ENCODE results near the gene CEP72. TPM values are rescaled to one million over a fixed set of nuclear protein-coding genes. Genes with fewer than 3 reads are reported as not detected.

The CEP72 gene, protein sequence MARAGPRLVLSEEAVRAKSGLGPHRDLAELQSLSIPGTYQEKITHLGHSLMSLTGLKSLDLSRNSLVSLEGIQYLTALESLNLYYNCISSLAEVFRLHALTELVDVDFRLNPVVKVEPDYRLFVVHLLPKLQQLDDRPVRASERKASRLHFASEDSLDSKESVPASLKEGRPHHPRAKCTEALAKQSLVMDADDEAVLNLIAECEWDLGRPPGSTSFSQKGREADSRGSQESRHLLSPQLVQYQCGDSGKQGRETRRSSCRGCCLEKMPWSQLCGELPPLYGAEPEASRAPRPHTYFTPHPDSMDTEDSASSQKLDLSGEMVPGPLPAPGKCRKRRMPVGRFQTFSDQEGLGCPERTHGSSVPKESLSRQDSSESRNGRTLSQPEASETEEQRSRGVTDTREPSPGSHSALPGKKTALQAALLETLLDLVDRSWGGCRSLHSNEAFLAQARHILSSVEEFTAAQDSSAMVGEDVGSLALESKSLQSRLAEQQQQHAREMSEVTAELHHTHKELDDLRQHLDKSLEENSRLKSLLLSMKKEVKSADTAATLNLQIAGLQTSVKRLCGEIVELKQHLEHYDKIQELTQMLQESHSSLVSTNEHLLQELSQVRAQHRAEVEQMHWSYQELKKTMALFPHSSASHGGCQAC
- 27.2 and 29.4 TPM in 2 replicates for total RNA-seq
- long read RNA-seq, transcript CEP72-201 (12 exons, 2,434 nt), result major isoform, 24 of 30 reads
- long read RNA-seq, partial matches to known transcripts, result 4 of 30 reads
- long read RNA-seq, other reads (novel, unspliced or antisense), result 2 of 30 reads

DNA sequence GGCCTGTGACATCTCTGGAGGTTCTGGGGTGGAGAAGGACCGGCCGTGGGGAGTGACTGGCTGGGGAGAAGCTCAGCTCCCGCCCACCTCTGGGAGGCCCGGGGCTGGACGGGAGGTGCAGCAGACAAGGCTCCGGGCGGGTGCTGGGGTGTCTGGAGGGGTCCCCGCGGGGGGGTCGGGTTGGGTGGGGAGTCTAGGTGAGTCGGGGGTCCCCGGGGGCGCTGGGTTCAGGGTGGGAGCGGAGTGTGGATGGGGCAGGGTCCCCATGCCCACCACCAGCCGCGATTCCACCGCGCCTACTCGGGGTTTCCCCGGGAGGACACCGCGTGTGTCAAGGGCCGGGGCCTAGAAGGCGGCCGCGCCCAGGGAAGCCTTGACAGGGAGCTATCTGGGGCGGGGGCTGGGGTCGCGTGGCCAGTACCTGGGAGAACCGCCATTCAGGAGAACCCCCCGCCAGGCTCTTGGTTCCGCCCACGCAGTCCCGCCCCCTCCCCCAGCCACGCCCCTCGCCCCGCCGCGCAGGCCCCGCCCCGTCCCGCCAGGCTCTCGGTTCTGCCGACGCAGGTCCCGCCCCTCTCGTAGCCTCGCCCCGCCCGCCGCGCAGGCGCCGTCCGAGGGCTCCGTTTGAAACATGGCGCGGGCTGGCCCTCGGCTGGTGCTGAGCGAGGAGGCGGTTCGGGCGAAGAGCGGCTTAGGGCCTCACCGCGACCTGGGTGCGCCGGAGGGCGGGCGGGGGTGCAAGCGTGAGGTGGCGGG, at the start of gene CEP72:
Gene CEP72 (plus strand): TSS at position 610 of the 756 bp plus-strand sequence. CDS start 22 bp downstream, at position 632.
- Mint-ChIP-seq H3K36me3 (ENCODE audit: low read depth) (peaks cover 17% of the 10 kb centered on the region), H3K4me3 (peak within 1 kb of the TSS; percentile 89), H3K4me1 (peaks cover 31% of the 10 kb centered on the region), H3K27me3 (ENCODE audit: low read depth) (no peaks in the 10 kb centered on the region), H3K9me3 (no peaks in the 10 kb centered on the region), H3K27ac (ENCODE audit: unreplicated experiment) (peak within 1 kb of the TSS; percentile 46)
- DNase-seq (ENCODE audit: low read depth, low spot score), result peak; percentile 92
- TF ChIP-seq, protein P1, sequence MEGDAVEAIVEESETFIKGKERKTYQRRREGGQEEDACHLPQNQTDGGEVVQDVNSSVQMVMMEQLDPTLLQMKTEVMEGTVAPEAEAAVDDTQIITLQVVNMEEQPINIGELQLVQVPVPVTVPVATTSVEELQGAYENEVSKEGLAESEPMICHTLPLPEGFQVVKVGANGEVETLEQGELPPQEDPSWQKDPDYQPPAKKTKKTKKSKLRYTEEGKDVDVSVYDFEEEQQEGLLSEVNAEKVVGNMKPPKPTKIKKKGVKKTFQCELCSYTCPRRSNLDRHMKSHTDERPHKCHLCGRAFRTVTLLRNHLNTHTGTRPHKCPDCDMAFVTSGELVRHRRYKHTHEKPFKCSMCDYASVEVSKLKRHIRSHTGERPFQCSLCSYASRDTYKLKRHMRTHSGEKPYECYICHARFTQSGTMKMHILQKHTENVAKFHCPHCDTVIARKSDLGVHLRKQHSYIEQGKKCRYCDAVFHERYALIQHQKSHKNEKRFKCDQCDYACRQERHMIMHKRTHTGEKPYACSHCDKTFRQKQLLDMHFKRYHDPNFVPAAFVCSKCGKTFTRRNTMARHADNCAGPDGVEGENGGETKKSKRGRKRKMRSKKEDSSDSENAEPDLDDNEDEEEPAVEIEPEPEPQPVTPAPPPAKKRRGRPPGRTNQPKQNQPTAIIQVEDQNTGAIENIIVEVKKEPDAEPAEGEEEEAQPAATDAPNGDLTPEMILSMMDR (conservative IDR thresholded peaks at IDR 0.05), result no peak

DNA sequence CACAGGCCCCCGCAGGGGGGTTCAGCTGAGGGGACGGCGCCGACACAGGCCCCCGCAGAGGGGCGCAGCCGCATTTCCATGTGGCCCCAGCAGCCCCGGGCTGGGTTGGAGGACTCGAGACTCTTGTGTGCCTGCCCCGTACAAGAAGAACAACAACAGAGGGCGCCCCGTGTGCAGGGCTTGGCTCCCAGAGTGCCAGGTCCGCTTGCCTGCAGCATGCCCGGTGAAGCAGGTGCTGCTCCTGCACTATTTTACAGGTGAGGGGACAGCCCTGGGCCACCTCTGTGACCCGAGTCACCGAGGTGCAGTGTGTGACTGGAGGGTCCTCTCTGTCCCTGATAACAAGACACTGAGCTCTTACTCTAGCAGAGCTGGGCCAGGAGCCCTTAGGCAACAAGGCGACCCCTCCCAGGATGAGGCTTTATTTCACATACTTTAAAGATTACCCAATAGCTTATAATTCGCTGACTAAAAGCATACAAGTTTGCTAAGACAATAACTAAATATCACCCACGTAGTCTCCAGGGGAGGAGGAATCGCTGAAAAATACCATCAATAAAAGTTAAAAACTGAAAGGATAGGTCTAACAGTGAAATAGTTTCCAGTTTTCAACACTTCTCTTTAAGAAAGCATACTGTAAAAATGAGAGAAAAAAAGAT, 46.2 kb upstream of the CEP72 start:
- Mint-ChIP-seq H3K9me3 (no peaks in the 10 kb centered on the region), H3K4me1 (no peaks in the 10 kb centered on the region), H3K4me3 (no peak overlapping the region), H3K27me3 (ENCODE audit: low read depth) (peaks cover 26% of the 10 kb centered on the region), H3K27ac (ENCODE audit: unreplicated experiment) (no peak overlapping the region), H3K36me3 (ENCODE audit: low read depth) (no peaks in the 10 kb centered on the region)
- DNase-seq (ENCODE audit: low read depth, low spot score), result no peak
- TF ChIP-seq, protein P1 (conservative IDR thresholded peaks at IDR 0.05), result no peak

DNA sequence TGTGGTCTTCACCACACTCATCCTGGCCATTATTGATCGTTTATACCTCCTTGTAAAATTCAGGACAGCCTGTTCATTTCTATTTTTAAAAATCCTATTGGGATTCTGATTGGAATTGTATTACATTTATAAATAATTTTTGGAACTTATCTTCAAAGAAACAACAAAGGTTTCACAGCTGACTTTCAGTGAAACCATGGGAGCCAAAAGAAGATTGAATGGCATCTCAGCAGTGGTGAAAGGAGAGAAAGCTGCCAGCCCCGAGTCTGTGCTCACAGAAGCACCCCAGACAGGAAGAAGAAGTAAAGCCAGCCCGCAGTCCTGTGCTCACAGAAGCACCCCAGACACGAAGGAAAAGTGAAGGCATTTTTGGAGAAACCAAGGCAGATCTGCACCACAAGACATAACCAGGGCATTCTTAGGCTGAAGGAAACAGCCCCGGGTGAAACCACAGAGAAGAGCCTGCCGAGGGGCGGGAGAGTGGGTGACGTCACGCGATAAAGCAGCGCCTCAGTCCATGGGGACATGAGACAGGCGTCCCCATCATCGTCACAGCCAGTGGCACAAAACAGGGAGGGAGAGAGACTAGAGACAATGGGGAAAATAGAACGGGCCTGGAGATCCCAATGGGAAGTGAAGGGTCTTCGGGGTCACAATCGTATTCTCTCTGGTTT, 45.4 kb upstream of the CEP72 start:
- Mint-ChIP-seq H3K9me3 (no peaks in the 10 kb centered on the region), H3K36me3 (ENCODE audit: low read depth) (no peaks in the 10 kb centered on the region), H3K27me3 (ENCODE audit: low read depth) (peaks cover 24% of the 10 kb centered on the region), H3K27ac (ENCODE audit: unreplicated experiment) (no peak overlapping the region), H3K4me1 (no peaks in the 10 kb centered on the region), H3K4me3 (no peak overlapping the region)
- TF ChIP-seq, protein P1 (conservative IDR thresholded peaks at IDR 0.05), result no peak
- DNase-seq (ENCODE audit: low read depth, low spot score), result no peak

DNA sequence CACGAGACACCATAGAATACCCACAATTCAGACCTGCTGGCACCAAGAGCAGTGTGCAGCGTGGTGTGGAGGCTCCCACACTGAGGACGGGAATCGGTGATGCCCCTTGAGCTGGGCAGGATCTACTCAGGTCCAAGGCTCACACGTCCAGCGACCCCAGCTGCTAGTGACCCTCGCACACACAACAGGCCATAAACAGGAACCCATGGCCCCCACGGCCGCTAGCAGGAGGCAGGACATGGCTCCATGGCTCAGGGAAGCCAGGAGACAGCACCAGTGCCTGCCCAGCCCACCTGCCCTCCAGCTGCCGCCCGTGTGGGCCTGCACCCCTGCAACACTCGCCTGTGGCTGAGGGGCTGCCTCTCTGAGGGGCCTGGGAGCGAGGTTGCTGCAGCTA, 44.5 kb upstream of the CEP72 start:
- Mint-ChIP-seq H3K4me1 (no peaks in the 10 kb centered on the region), H3K4me3 (no peak overlapping the region), H3K36me3 (ENCODE audit: low read depth) (no peaks in the 10 kb centered on the region), H3K9me3 (no peaks in the 10 kb centered on the region), H3K27ac (ENCODE audit: unreplicated experiment) (no peak overlapping the region), H3K27me3 (ENCODE audit: low read depth) (peaks cover 27% of the 10 kb centered on the region)
- no peak for DNase-seq (ENCODE audit: low read depth, low spot score)
- TF ChIP-seq, protein P1 (conservative IDR thresholded peaks at IDR 0.05), result no peak
